Panc1 (cell line): ENCODE data around the gene CHRM4. TPM values are rescaled to one million over a fixed set of nuclear protein-coding genes. Genes with fewer than 3 reads are reported as not detected.

Experiments used
- ATAC-seq: fragments of 200-7000 bp; cut with Tn5 transposase; 2 replicates; pipeline ENCODE4 v1.9.1; 2020; ENCODE audit warnings: mild to moderate bottlenecking, moderate library complexity
- BruUV-seq: library from RNA; stranded (reverse); fragments of 400-500 nt; replicated peaks from 2 replicates; lab custom pipeline; 2021; lab: Mats Ljungman, UMichigan
- CTCF ChIA-PET: fragments of 300-600 bp; sonication (Branson Sonifier 250); formaldehyde crosslinking; loops from one replicate; lab custom pipeline; 2022; ENCODE audit warnings: antibody characterized with exemption; lab: Charles Lee
- POLR2A ChIA-PET: fragments of 300-600 bp; sonication (Branson Sonifier 250); formaldehyde crosslinking; loops from one replicate; lab custom pipeline; 2022; ENCODE audit warnings: antibody characterized with exemption; lab: Charles Lee
- DNase-seq: peaks from one replicate; pipeline ENCODE4 v3.0.0-alpha.2; 2010; ENCODE audit warnings: low read depth, low spot score
- H3K27ac ChIP-seq: 2 replicates; pipeline ENCODE4 v1.5.1; 2011; ENCODE audit warnings: mild to moderate bottlenecking, low read length, inconsistent platforms
- H3K27me3 ChIP-seq: fragments of 200-500 bp; sonication (Bioruptor generic); 2 replicates; pipeline ENCODE4 v1.6.0; 2014; ENCODE audit warnings: low read length, inconsistent platforms; ENCODE audit not compliant: control insufficient read depth, insufficient read depth
- H3K36me3 ChIP-seq: fragments of 200-500 bp; sonication (Bioruptor generic); 2 replicates; pipeline ENCODE4 v1.5.1; 2014; ENCODE audit warnings: inconsistent platforms, mild to moderate bottlenecking, low read length, moderate library complexity; ENCODE audit not compliant: control insufficient read depth, insufficient read depth
- H3K4me1 ChIP-seq: 2 replicates; pipeline ENCODE4 v1.5.1; 2011; ENCODE audit warnings: inconsistent platforms, mild to moderate bottlenecking, low read length, moderate library complexity; ENCODE audit not compliant: control insufficient read depth, insufficient read depth
- H3K4me3 ChIP-seq, 2 experiments: 2 replicates each; pipeline ENCODE4 v1.5.1; 2011 to 2012; ENCODE audit warnings: low read depth in 2 of 2, low read length in 2 of 2, mild to moderate bottlenecking in 2 of 2, inconsistent platforms in 1 of 2, moderate library complexity in 1 of 2
- H3K9me3 ChIP-seq: fragments of 200-500 bp; sonication (Bioruptor generic); 2 replicates; pipeline ENCODE4 v1.5.1; 2014; ENCODE audit warnings: low read depth, mild to moderate bottlenecking, inconsistent platforms, low read length, moderate library complexity; ENCODE audit not compliant: control insufficient read depth, insufficient read depth
- POLR2AphosphoS5 ChIP-seq: IDR thresholded peaks from 2 replicates; pipeline ENCODE4 v1.6.1; 2012; ENCODE audit warnings: mild to moderate bottlenecking, low read depth, low read length, moderate library complexity
- SIN3A ChIP-seq: IDR thresholded peaks from 2 replicates; pipeline ENCODE4 v1.6.1; 2012; ENCODE audit warnings: low read depth, mild to moderate bottlenecking, low read length, moderate library complexity, borderline replicate concordance; ENCODE audit not compliant: insufficient read depth
- TCF7L2 ChIP-seq: IDR thresholded peaks from 2 replicates; pipeline ENCODE4 v1.6.1; 2011; ENCODE audit warnings: mild to moderate bottlenecking, low read depth, low read length, inconsistent platforms
- in situ Hi-C: cut with HindIII; loops from 2 replicates; pipeline ENCODE4 v1.10.0; 2016; ENCODE audit warnings: low sequenced_read_pairs, low pct_unique_long_range_greater_than_20kb
- intact Hi-C: fragments of 100-400 bp; cut with micrococcal nuclease; formaldehyde crosslinking; loops from one replicate; pipeline ENCODE4 v1.10.0; 2022; ENCODE audit not compliant: unreplicated experiment
- total RNA-seq: library from RNA; stranded (reverse); gene quantifications from one replicate; pipeline ENCODE4 v1.2.1, GENCODE V29; 2021; ENCODE audit not compliant: unreplicated experiment
- TF ChIP-seq, protein P1 (sequence below), 2 experiments: IDR thresholded peaks; 2 replicates each; pipeline ENCODE4 v1.6.1; 2011 to 2012; ENCODE audit warnings: low read depth in 2 of 2, control low read depth in 1 of 2, low read length in 1 of 2, mild to moderate bottlenecking in 1 of 2, moderate library complexity in 1 of 2; ENCODE audit not compliant: insufficient read depth in 1 of 2
- TF ChIP-seq, protein P2 (sequence below): fragments of 450-650 bp; IDR thresholded peaks from 2 replicates; pipeline ENCODE4 v1.5.1; 2017; ENCODE audit warnings: mild to moderate bottlenecking

The CHRM4 gene
- total RNA-seq, 1 experiment from 2014 or later = 3.1 TPM

DNA sequence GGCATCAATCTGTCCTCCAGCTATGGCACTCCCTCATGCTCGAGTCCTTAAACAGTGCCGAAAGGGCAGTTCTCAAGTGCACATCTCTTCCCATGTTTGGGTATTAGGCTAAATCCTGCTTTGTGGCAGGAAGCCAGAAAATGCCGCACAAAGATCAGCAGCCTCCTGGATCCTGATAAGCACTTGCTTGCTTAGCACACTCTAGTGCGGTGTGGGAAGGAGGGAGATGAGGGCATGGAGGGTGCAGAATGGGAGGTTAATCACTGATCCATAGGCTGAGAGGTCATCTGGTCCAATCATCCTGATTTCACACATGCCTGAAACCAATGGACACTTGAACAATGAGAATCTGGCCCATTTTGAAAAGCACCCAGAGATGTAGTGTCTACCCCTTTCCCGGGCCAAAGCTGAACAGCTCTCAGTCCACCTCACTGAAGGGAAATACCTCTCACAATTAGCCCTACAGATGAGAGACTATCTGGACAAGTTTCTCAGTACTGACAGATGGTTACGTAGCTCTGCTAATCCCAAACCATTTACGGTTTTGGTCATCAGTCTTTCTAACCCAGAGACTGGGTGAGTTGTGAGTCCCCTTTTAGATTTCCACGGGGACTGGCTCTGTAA lies 29.8 kb upstream of the CHRM4 start:
- no peaks in the 10 kb centered on the region for H3K4me1 ChIP-seq
- BruUV-seq = no TSS peak
- in situ Hi-C loops = no loop called here

GRCh38 chr11:46420513-46420912 lies 28.9 kb upstream of the CHRM4 start:
- no peaks in the 10 kb centered on the region for H3K4me1 ChIP-seq
- DNase-seq (no peak), ATAC-seq (no peak)
- ChIA-PET POLR2A (no interaction called here), CTCF (no interaction called here)
- intact Hi-C loops = no loop called here
- peaks cover 12% of the 10 kb centered on the region for H3K36me3 ChIP-seq
- no peaks in the 10 kb centered on the region for H3K9me3 ChIP-seq
- no peaks in the 10 kb centered on the region for H3K27me3 ChIP-seq
- TF ChIP-seq POLR2AphosphoS5 = no peak
- TF ChIP-seq, protein P1, sequence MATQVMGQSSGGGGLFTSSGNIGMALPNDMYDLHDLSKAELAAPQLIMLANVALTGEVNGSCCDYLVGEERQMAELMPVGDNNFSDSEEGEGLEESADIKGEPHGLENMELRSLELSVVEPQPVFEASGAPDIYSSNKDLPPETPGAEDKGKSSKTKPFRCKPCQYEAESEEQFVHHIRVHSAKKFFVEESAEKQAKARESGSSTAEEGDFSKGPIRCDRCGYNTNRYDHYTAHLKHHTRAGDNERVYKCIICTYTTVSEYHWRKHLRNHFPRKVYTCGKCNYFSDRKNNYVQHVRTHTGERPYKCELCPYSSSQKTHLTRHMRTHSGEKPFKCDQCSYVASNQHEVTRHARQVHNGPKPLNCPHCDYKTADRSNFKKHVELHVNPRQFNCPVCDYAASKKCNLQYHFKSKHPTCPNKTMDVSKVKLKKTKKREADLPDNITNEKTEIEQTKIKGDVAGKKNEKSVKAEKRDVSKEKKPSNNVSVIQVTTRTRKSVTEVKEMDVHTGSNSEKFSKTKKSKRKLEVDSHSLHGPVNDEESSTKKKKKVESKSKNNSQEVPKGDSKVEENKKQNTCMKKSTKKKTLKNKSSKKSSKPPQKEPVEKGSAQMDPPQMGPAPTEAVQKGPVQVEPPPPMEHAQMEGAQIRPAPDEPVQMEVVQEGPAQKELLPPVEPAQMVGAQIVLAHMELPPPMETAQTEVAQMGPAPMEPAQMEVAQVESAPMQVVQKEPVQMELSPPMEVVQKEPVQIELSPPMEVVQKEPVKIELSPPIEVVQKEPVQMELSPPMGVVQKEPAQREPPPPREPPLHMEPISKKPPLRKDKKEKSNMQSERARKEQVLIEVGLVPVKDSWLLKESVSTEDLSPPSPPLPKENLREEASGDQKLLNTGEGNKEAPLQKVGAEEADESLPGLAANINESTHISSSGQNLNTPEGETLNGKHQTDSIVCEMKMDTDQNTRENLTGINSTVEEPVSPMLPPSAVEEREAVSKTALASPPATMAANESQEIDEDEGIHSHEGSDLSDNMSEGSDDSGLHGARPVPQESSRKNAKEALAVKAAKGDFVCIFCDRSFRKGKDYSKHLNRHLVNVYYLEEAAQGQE (IDR thresholded peaks at IDR 0.05; ENCODE audit: insufficient read depth in 1 of 2, low read depth in 2 of 2, low read length in 1 of 2) = no peak
- TF ChIP-seq, protein P2, sequence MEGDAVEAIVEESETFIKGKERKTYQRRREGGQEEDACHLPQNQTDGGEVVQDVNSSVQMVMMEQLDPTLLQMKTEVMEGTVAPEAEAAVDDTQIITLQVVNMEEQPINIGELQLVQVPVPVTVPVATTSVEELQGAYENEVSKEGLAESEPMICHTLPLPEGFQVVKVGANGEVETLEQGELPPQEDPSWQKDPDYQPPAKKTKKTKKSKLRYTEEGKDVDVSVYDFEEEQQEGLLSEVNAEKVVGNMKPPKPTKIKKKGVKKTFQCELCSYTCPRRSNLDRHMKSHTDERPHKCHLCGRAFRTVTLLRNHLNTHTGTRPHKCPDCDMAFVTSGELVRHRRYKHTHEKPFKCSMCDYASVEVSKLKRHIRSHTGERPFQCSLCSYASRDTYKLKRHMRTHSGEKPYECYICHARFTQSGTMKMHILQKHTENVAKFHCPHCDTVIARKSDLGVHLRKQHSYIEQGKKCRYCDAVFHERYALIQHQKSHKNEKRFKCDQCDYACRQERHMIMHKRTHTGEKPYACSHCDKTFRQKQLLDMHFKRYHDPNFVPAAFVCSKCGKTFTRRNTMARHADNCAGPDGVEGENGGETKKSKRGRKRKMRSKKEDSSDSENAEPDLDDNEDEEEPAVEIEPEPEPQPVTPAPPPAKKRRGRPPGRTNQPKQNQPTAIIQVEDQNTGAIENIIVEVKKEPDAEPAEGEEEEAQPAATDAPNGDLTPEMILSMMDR = no peak
- no peak for TF ChIP-seq TCF7L2
- TF ChIP-seq SIN3A = no peak
- H3K4me3 ChIP-seq = no peak overlapping the region
- no peak overlapping the region for H3K27ac ChIP-seq
- BruUV-seq = no TSS peak
- in situ Hi-C loops = no loop called here

More for the DNA sequence above, 29.8 kb upstream of the CHRM4 start:
- intact Hi-C loops = no loop called here
- DNase-seq (no peak), ATAC-seq (no peak)
- no peak overlapping the region for H3K27ac ChIP-seq
- peaks cover 12% of the 10 kb centered on the region for H3K36me3 ChIP-seq
- TF ChIP-seq TCF7L2 (no peak), SIN3A (no peak), POLR2AphosphoS5 (no peak)
- TF ChIP-seq, protein P2 = no peak
- TF ChIP-seq, protein P1 (IDR thresholded peaks at IDR 0.05; ENCODE audit: insufficient read depth in 1 of 2, low read depth in 2 of 2, low read length in 1 of 2) = no peak
- H3K4me3 ChIP-seq = no peak overlapping the region
- POLR2A ChIA-PET = interaction anchor here (0.6 kb wide), 1 partner anchor 57 kb away, joined by 8 read pairs; no protein-coding TSS in a partner anchor
- H3K27me3 ChIP-seq = no peaks in the 10 kb centered on the region
- CTCF ChIA-PET = no interaction called here
- H3K9me3 ChIP-seq = no peaks in the 10 kb centered on the region
